Thyroid gland (tissue), 4 donors: ENCODE measurements around the gene C1orf167. TPM values are rescaled to one million over a fixed set of nuclear protein-coding genes. Genes with fewer than 3 reads are reported as not detected.
A peak's percentile ranks its signal among the peaks of the same experiment; 100 is the strongest.
"Not testable (repeated sequence)": the region's sequence is repeated elsewhere in the genome, so short reads cannot be mapped to it uniquely, and the experiment has no call there.

Source experiments
- DNase-seq, 2 donors: peaks; one replicate each; pipeline ENCODE4 v3.0.0-alpha.2; 2019
- H3K27ac ChIP-seq, 3 donors: fragments of 200-600 bp; sonication (generic); 1 replicate in 2 of 3; 2 replicates in 1 of 3; pipeline ENCODE4 v1.5.1; 2016 to 2019; ENCODE audit warnings: mild to moderate bottlenecking in 1 of 3, moderate library complexity in 1 of 3
- H3K27me3 ChIP-seq: fragments of 200-600 bp; sonication (generic); one replicate; pipeline ENCODE4 v1.5.1; 2019
- H3K36me3 ChIP-seq, 2 donors: fragments of 200-600 bp; sonication (generic); one replicate each; pipeline ENCODE4 v1.5.1; 2016 to 2019
- H3K4me1 ChIP-seq, 2 donors: fragments of 200-600 bp; sonication (generic); one replicate each; pipeline ENCODE4 v1.5.1; 2017 to 2019
- H3K4me3 ChIP-seq, 3 donors: fragments of 200-600 bp; sonication (generic); replicated peaks in 1 of 3; 1 replicate in 2 of 3; 2 replicates in 1 of 3; pipeline ENCODE4 v1.5.1; 2016; ENCODE audit warnings: mild to moderate bottlenecking in 1 of 3
- H3K9me3 ChIP-seq: fragments of 200-600 bp; sonication (generic); one replicate; pipeline ENCODE4 v1.5.1; 2017
- POLR2A ChIP-seq, 2 donors: fragments of 450-650 bp; IDR thresholded peaks; one replicate each; pipeline ENCODE4 v1.6.1; 2017; ENCODE audit warnings: antibody characterized with exemption in 2 of 2, mild to moderate bottlenecking in 2 of 2, moderate library complexity in 1 of 2
- WGBS, 2 donors: methylation state at CpG; one replicate each; pipeline ENCODE4 v1.1.5; 2017; 5-methylcytosine and 5-hydroxymethylcytosine counted together
- intact Hi-C: fragments of 100-400 bp; cut with DNase I; formaldehyde crosslinking; loops from one replicate; pipeline ENCODE4 v1.15.1; 2023
- total RNA-seq, 4 donors: library from RNA; depleted of rRNA; stranded (reverse); fragments of >200 nt; gene quantifications; one replicate each; pipeline ENCODE4 v1.2.3, GENCODE V29; 2016
- TF ChIP-seq, protein P1 (sequence below), 6 experiments: fragments of 200-600 bp in 3 of 6; fragments of 450-650 bp in 3 of 6; sonication (generic) in 3 of 6; IDR thresholded peaks; one replicate each; pipeline ENCODE4 v1.5.1; 2016 to 2019; ENCODE audit warnings: antibody characterized with exemption in 6 of 6, mild to moderate bottlenecking in 2 of 6, inconsistent platforms in 1 of 6, moderate library complexity in 1 of 6

C1orf167 gene
- total RNA-seq, 4 donors from 2014 or later = 0.22 to 6.3 TPM; not detected in 2

DNA sequence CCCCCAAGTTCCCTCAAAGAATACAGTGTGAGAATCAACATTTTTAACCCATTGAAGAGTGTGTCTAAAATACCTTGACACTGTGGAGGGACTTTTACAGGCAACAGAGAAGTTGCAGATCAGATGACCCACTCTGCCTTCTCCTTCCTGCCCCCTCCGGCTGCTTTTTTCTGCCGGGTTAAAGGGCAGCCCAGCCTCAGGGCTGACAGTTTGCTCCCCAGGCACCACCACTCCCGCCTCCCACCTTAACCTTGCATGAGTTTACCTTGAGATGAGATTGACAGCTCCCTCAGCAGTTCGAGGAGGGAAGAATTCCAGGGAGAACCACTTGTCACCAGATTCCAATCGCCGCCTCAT lies 40.6 kb downstream of the C1orf167 start:
- peaks cover 56 to 64% of the 10 kb centered on the region in 2 donors for H3K4me1 ChIP-seq
- DNase-seq = peak; percentile 40 to 46
- intact Hi-C loops = loop anchor here (10.0 kb wide), 1 partner anchor 148 kb away; the partner anchor contains the start of genes FBXO2 and FBXO44

DNA sequence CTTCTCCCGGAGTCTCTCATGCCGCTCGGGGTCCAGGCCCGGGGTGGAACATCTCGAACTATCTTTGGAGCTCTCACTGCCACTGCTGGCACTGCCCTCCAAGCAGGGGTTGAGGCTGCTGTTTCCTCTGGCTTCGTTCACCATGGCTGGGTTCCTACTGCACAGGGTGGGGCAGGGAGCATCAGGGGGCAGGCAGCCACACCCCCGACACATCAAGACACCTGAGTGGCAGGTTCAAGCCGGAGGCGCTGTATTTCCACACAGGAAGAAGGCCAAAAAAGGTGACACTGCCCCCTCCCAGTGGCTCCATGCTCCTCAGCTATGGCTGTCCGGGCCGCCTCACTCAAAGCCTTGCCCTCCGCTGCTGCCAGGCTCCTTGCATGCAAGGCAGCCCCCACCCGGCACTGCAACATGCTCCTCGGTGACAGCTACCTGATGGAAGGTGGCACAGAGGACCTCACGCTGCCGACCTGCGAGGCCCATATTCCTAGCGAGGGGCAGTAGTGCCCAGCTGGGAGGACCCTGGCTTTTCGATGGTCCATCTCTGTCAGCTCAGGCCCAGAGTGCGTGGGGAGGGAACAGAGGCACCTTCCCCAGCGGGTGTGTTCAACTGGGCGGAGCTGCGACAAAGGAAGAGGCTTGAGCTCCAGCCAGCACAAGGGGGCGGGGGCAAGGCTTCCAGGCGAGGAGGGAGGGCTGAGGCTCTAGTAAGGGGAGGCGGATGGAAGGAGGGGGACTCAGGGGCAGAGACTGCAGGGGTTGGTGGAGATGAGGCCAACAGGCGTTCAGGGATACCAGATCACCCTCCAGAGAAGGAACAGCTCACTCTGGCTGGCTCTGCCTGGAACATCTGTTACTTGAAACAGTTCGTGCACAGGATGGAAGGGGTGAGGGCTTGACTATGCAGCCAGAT lies 41.2 kb downstream of the C1orf167 start:
- Histone ChIP-seq H3K4me1 (peaks cover 51 to 63% of the 10 kb centered on the region in 2 donors), H3K4me3 (peak overlapping the region in 2 of 3 donors; percentile 18 to 29), H3K27ac (peak overlapping the region; percentile 96 to 100 (median 99)), H3K9me3 (no peaks in the 10 kb centered on the region), H3K27me3 (no peaks in the 10 kb centered on the region), H3K36me3 (peaks cover 10 to 17% of the 10 kb centered on the region in 2 donors)
- TF ChIP-seq POLR2A (IDR thresholded peaks at IDR 0.05) = peak in 1 of 2 donors; percentile 69
- TF ChIP-seq, protein P1, sequence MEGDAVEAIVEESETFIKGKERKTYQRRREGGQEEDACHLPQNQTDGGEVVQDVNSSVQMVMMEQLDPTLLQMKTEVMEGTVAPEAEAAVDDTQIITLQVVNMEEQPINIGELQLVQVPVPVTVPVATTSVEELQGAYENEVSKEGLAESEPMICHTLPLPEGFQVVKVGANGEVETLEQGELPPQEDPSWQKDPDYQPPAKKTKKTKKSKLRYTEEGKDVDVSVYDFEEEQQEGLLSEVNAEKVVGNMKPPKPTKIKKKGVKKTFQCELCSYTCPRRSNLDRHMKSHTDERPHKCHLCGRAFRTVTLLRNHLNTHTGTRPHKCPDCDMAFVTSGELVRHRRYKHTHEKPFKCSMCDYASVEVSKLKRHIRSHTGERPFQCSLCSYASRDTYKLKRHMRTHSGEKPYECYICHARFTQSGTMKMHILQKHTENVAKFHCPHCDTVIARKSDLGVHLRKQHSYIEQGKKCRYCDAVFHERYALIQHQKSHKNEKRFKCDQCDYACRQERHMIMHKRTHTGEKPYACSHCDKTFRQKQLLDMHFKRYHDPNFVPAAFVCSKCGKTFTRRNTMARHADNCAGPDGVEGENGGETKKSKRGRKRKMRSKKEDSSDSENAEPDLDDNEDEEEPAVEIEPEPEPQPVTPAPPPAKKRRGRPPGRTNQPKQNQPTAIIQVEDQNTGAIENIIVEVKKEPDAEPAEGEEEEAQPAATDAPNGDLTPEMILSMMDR (IDR thresholded peaks at IDR 0.05) = peak in 1 of 6 experiments; percentile 23
- WGBS, 2 donors = 1 to 4% methylated on average over 24 of the region's 28 CpGs
- intact Hi-C loops = loop anchor here (10.0 kb wide), 1 partner anchor 148 kb away; the partner anchor contains the start of genes FBXO2 and FBXO44
- DNase-seq = peak; percentile 96 to 97

More for the DNA sequence above, 40.6 kb downstream of the C1orf167 start:
- H3K9me3 ChIP-seq = no peaks in the 10 kb centered on the region
- WGBS, 2 donors = 13 to 14% methylated on average over 6 of the region's 6 CpGs
- H3K27ac ChIP-seq = peak overlapping the region; percentile 96 to 100 (median 99)
- peak overlapping the region in 2 of 3 donors; percentile 18 to 29 for H3K4me3 ChIP-seq
- H3K27me3 ChIP-seq = no peaks in the 10 kb centered on the region
- H3K36me3 ChIP-seq = peaks cover 10 to 17% of the 10 kb centered on the region in 2 donors
- TF ChIP-seq, protein P1 (IDR thresholded peaks at IDR 0.05) = no peak
- TF ChIP-seq POLR2A (IDR thresholded peaks at IDR 0.05) = no peak

DNA sequence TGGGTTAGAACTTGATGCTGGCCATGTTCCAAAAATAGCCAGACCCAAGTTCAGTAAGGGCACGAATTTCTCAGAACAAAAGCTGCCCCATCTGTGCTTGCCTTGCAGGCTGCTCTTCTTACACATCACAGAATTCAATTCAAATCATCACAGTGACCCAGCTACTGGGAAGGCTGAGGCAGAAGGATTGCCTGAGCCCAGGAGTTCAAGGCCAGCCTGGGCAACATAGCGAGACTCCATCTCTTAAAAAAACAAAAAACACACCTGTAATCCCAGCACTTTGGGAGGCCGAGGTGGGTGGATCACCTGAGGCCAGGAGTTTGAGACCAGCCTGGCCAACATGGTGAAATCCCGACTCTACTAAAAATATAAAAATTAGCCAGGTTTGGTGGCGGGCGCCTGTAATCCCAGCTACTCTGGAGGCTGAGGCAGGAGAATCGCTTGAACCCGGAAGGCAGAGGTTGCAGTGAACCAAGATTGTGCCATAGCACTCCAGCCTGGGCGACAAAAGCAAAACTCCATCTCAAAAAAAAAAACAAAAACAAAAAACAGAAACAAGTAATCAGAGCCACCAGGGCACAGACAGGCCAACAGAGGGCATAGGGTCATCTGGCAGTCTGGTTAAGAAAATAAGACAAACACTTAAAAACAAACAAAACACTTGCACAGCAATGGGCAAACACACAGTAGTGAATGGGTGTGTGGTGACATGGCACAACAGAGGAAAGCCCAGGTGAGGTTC lies 42.1 kb downstream of the C1orf167 start:
- peaks cover 10 to 15% of the 10 kb centered on the region in 2 donors for H3K36me3 ChIP-seq
- H3K4me1 ChIP-seq = peaks cover 51 to 58% of the 10 kb centered on the region in 2 donors
- H3K4me3 ChIP-seq = peak overlapping the region in 1 of 3 donors; percentile 29
- intact Hi-C loops = loop anchor here (10.0 kb wide), 1 partner anchor 149 kb away; the partner anchor contains the start of genes FBXO2 and FBXO44
- not testable (repeated sequence) for H3K9me3 ChIP-seq, H3K27me3 ChIP-seq, DNase-seq
- peak overlapping the region; percentile 96 to 100 (median 99) for H3K27ac ChIP-seq
- 56 to 67% methylated on average over 9 of the region's 9 CpGs for WGBS, 2 donors

DNA sequence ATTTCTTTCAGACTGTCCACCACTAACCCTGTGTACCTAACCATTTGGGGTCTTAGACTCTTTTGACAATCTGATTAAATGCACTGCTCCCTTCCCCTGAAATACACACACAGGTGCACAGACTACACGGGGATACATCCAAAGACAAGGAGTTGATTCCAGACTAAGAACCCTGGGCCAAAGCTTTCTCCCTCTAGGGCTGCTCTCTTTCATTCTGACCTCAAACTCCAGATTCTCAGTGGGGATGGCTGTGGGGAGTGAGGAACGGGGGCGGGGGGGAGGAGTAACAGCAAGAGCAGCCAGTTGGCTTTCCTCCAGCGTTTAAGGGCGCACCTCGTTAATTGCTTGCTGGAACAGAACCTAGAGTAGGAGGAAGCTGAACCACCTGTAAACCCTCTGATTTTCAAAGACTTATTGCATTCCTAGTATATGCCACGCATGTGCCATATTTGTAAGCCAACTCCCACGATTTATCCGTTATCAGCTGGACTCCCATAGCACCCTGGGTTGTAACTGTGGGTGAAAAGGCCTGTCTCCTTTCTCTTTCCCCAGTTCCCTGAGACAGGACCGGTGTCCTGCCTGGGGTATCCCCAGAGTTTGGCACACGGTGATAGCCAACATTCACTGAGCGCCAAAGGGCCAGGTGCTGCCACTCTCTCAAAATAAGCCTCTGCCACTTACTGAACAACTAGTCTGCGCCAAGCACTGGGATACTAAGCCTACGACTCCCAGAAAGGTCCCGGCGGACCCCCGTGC lies 42.9 kb downstream of the C1orf167 start:
- TF ChIP-seq, protein P1 (IDR thresholded peaks at IDR 0.05) = no peak
- TF ChIP-seq POLR2A (IDR thresholded peaks at IDR 0.05) = no peak
- Histone ChIP-seq H3K9me3 (no peaks in the 10 kb centered on the region), H3K27ac (peak overlapping the region; percentile 96 to 100 (median 99)), H3K4me1 (peaks cover 51 to 58% of the 10 kb centered on the region in 2 donors), H3K36me3 (peaks cover 10 to 17% of the 10 kb centered on the region in 2 donors), H3K27me3 (no peaks in the 10 kb centered on the region), H3K4me3 (peak overlapping the region; percentile 74 to 85 (median 77))
- 2 to 3% methylated on average over 15 to 16 of the region's 17 CpGs for WGBS, 2 donors
- peak; percentile 89 to 91 for DNase-seq
- intact Hi-C loops = loop anchor here (10.0 kb wide), 1 partner anchor 150 kb away; the partner anchor contains the start of genes FBXO2 and FBXO44
